ENCODE data around the gene TRPM2.

GRCh38 chr21:44438531-44439210 is 85.2 kb downstream of the TRPM2 start:
- TF ChIP-seq CTCF (IDR thresholded peaks at IDR 0.05) (no peak), POLR2A (IDR thresholded peaks at IDR 0.05) (no peak)
